Measurements from ENCODE around the gene WNT9A.
"Not testable (repeated sequence)": the region's sequence is repeated elsewhere in the genome, so short reads cannot be mapped to it uniquely, and the experiment has no call there.

The WNT9A gene

GRCh38 chr1:227909923-227910328 lies 37.8 kb downstream of the WNT9A start:
- peak in 2 of 11 experiments; percentile 58 to 74; a peak in 3 of 22 replicates for TF ChIP-seq Cebpa-rat (IDR thresholded peaks at IDR 0.05)
- not testable (repeated sequence) for H3K27me3 ChIP-seq; H4K20me1 ChIP-seq; H3K36me3 ChIP-seq; H3K4me3 ChIP-seq; H3K9me3 ChIP-seq (replicated peaks in 1 of 11)
- Histone ChIP-seq H3K4me1 (peaks cover 5 to 34% (median 24%) of the 10 kb centered on the region in 10 experiments; a peak in 17 of 20 replicates), H3K9ac (peak overlapping the region in 3 of 11 experiments; percentile 16 to 34 (median 31); a peak in 6 of 22 replicates), H3K27ac (peak overlapping the region in 6 of 11 experiments; percentile 47 to 78 (median 65); a peak in 6 of 22 replicates), H3K4me2 (peak overlapping the region in 10 of 11 experiments; percentile 31 to 62 (median 56); a peak in 18 of 22 replicates)

GRCh38 chr1:227909188-227909587 lies 38.5 kb downstream of the WNT9A start:
- no peak overlapping the region for H3K27ac ChIP-seq
- H3K9ac ChIP-seq: no peak overlapping the region
- H3K4me1 ChIP-seq: peaks cover 5 to 40% (median 25%) of the 10 kb centered on the region in 10 experiments; a peak in 17 of 20 replicates
- H3K27me3 ChIP-seq: no peaks in the 10 kb centered on the region
- no peak overlapping the region for H3K4me2 ChIP-seq
- H4K20me1 ChIP-seq: no peaks in the 10 kb centered on the region
- no peak for TF ChIP-seq Cebpa-rat (IDR thresholded peaks at IDR 0.05)
- no peak overlapping the region for H3K4me3 ChIP-seq
- H3K9me3 ChIP-seq (replicated peaks in 1 of 11): 0 out of 22 replicates have a peak, but pooled peaks cover 0 to 5% (median 0%) of the 10 kb centered on the region in 11 experiments
- H3K36me3 ChIP-seq: no peaks in the 10 kb centered on the region

GRCh38 chr1:227908359-227908758 lies 39.4 kb downstream of the WNT9A start:
- Histone ChIP-seq H4K20me1 (no peaks in the 10 kb centered on the region), H3K9me3 (replicated peaks in 1 of 11) (0 out of 22 replicates have a peak, but pooled peaks cover 0 to 5% (median 0%) of the 10 kb centered on the region in 11 experiments), H3K4me2 (0 out of 22 replicates have a peak overlapping the region, but pooled peaks of 1 of the 11 experiments have one; percentile 0), H3K4me1 (peaks cover 5 to 40% (median 23%) of the 10 kb centered on the region in 10 experiments; a peak in 17 of 20 replicates), H3K27ac (no peak overlapping the region), H3K4me3 (no peak overlapping the region), H3K36me3 (no peaks in the 10 kb centered on the region), H3K27me3 (no peaks in the 10 kb centered on the region), H3K9ac (no peak overlapping the region)
- TF ChIP-seq Cebpa-rat (IDR thresholded peaks at IDR 0.05): no peak

GRCh38 chr1:227907439-227908015 lies 40.2 kb downstream of the WNT9A start:
- H4K20me1 ChIP-seq: no peaks in the 10 kb centered on the region
- no peak overlapping the region for H3K27ac ChIP-seq
- TF ChIP-seq Cebpa-rat (IDR thresholded peaks at IDR 0.05): no peak
- H3K4me2 ChIP-seq: no peak overlapping the region
- H3K4me3 ChIP-seq: no peak overlapping the region
- H3K4me1 ChIP-seq: peaks cover 0 to 36% (median 19%) of the 10 kb centered on the region in 10 experiments; a peak in 16 of 20 replicates
- no peak overlapping the region for H3K9ac ChIP-seq
- no peaks in the 10 kb centered on the region for H3K36me3 ChIP-seq
- 0 out of 22 replicates have a peak, but pooled peaks cover 0 to 5% (median 0%) of the 10 kb centered on the region in 11 experiments for H3K9me3 ChIP-seq (replicated peaks in 1 of 11)
- H3K27me3 ChIP-seq: no peaks in the 10 kb centered on the region

GRCh38 chr1:227906550-227907071 lies 41.1 kb downstream of the WNT9A start:
- H3K4me2 ChIP-seq: no peak overlapping the region
- H3K36me3 ChIP-seq: no peaks in the 10 kb centered on the region

GRCh38 chr1:227905573-227906487 lies 41.9 kb downstream of the WNT9A start:
- H3K9ac ChIP-seq: no peak overlapping the region
- no peaks in the 10 kb centered on the region for H3K36me3 ChIP-seq
- H4K20me1 ChIP-seq: no peaks in the 10 kb centered on the region; a peak in 1 of 22 replicates
- no peak overlapping the region for H3K4me3 ChIP-seq
- H3K4me2 ChIP-seq: 0 out of 22 replicates have a peak overlapping the region, but pooled peaks of 1 of the 11 experiments have one; percentile 15
- TF ChIP-seq Cebpa-rat (IDR thresholded peaks at IDR 0.05): no peak
- H3K27ac ChIP-seq: no peak overlapping the region
- peaks cover 0 to 26% (median 15%) of the 10 kb centered on the region in 10 experiments; a peak in 16 of 20 replicates for H3K4me1 ChIP-seq
- no peaks in the 10 kb centered on the region for H3K9me3 ChIP-seq (replicated peaks in 1 of 11)
- no peaks in the 10 kb centered on the region for H3K27me3 ChIP-seq

More at GRCh38 chr1:227906550-227907071, 41.1 kb downstream of the WNT9A start:
- H3K27ac ChIP-seq: no peak overlapping the region
- peaks cover 0 to 29% (median 19%) of the 10 kb centered on the region in 10 experiments; a peak in 16 of 20 replicates for H3K4me1 ChIP-seq
- no peaks in the 10 kb centered on the region for H3K27me3 ChIP-seq
- H3K9me3 ChIP-seq (replicated peaks in 1 of 11): 0 out of 22 replicates have a peak, but pooled peaks cover 0 to 5% (median 0%) of the 10 kb centered on the region in 11 experiments
- H3K4me3 ChIP-seq: no peak overlapping the region
- no peak overlapping the region for H3K9ac ChIP-seq
- no peak for TF ChIP-seq Cebpa-rat (IDR thresholded peaks at IDR 0.05)
- H4K20me1 ChIP-seq: no peaks in the 10 kb centered on the region

- Histone ChIP-seq H3K36me3 (no peaks in the 10 kb centered on the region), H3K27ac (no peak overlapping the region; a peak in 1 of 22 replicates), H3K27me3 (no peaks in the 10 kb centered on the region), H4K20me1 (no peaks in the 10 kb centered on the region; a peak in 1 of 22 replicates), H3K4me1 (peaks cover 0 to 15% (median 5%) of the 10 kb centered on the region in 10 experiments; a peak in 10 of 20 replicates), H3K9ac (no peak overlapping the region; a peak in 1 of 22 replicates), H3K9me3 (replicated peaks in 1 of 11) (no peaks in the 10 kb centered on the region), H3K4me3 (no peak overlapping the region), H3K4me2 (peak overlapping the region in 3 of 11 experiments; percentile 7 to 15 (median 15); a peak in 3 of 22 replicates)
- no peak for TF ChIP-seq Cebpa-rat (IDR thresholded peaks at IDR 0.05)
These were observed 43.0 kb downstream of the WNT9A start for GRCh38 chr1:227904541-227905335.
